C4-2B (cell line): Measurements from ENCODE around the gene TRAF3.

Experiments used
- ZFX ChIP-seq: fragments of 450-650 bp; IDR thresholded peaks from 2 replicates; pipeline ENCODE4 v1.6.1; 2017
- TF ChIP-seq, protein P1 (sequence below): fragments of 450-650 bp; conservative IDR thresholded peaks from 2 replicates; pipeline ENCODE4 v1.5.1; 2017; ENCODE audit warnings: mild to moderate bottlenecking

DNA sequence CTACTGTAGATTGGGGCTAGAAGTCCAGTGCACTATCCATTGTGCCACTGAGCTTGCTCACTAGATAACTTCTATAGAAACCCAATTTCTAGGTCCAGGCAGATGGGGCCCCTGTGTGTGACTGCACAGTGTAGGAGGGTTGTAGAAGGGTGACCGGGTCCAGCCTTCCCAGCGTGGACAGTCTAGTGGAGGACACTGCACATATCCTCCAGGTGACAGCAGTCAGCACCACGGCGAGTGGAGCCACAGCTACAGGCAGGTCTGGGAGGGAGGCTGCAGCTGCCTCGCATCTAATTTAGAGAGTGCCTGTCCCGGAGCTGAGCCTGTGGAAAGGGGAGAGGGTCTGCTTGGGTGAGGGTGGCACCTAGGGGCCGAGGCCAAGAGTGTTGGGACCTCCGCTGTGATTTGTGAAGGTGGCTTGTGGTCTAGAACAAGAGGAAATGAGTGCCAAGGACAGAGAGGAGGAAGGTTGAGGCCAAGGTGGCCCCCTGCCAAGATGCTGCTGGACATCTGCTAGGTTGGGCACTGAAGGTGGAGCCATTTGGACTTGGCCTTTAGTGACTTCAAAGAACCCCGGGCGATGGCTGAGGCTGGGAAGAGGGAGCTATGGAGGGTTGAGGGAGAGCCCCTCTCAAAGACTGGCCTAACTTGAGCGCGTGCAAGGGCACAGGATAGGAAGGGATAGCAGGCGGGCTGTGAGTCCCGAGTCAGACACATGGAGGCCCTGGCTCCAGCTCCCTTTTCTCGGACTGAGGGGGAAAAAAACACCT is 46.0 kb upstream of the TRAF3 start:
- TF ChIP-seq, protein P1, sequence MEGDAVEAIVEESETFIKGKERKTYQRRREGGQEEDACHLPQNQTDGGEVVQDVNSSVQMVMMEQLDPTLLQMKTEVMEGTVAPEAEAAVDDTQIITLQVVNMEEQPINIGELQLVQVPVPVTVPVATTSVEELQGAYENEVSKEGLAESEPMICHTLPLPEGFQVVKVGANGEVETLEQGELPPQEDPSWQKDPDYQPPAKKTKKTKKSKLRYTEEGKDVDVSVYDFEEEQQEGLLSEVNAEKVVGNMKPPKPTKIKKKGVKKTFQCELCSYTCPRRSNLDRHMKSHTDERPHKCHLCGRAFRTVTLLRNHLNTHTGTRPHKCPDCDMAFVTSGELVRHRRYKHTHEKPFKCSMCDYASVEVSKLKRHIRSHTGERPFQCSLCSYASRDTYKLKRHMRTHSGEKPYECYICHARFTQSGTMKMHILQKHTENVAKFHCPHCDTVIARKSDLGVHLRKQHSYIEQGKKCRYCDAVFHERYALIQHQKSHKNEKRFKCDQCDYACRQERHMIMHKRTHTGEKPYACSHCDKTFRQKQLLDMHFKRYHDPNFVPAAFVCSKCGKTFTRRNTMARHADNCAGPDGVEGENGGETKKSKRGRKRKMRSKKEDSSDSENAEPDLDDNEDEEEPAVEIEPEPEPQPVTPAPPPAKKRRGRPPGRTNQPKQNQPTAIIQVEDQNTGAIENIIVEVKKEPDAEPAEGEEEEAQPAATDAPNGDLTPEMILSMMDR: no peak
- no peak for TF ChIP-seq ZFX
